Measurements from ENCODE around the gene CPLANE2.
"Not testable (repeated sequence)": the region's sequence is repeated elsewhere in the genome, so short reads cannot be mapped to it uniquely, and the experiment has no call there.

Gene CPLANE2

GRCh38 chr1:16229976-16230740 lies 6.8 kb downstream of the CPLANE2 start:
- DNase-seq (ENCODE audit: low read depth): no peak
- no peak for TF ChIP-seq MAX (IDR thresholded peaks at IDR 0.05; ENCODE audit: low read depth, low read length)
- no peak for TF ChIP-seq CTCF (IDR thresholded peaks at IDR 0.05; ENCODE audit: low read depth, low read length)
- TF ChIP-seq MYC (IDR thresholded peaks at IDR 0.05; ENCODE audit: low read depth, low read length): no peak
- H3K4me3 ChIP-seq (ENCODE audit: low read depth, low read length): no peak overlapping the region

GRCh38 chr1:16226490-16227179 lies 10.3 kb downstream of the CPLANE2 start:
- no peak overlapping the region for H3K4me3 ChIP-seq (ENCODE audit: low read depth, low read length)
- TF ChIP-seq MYC (IDR thresholded peaks at IDR 0.05; ENCODE audit: low read depth, low read length) (no peak), MAX (IDR thresholded peaks at IDR 0.05; ENCODE audit: low read depth, low read length) (no peak), CTCF (IDR thresholded peaks at IDR 0.05; ENCODE audit: low read depth, low read length) (no peak), POLR2A (IDR thresholded peaks at IDR 0.05; ENCODE audit: extremely low read depth, insufficient read length) (no peak)
- no peak for DNase-seq (ENCODE audit: low read depth)

GRCh38 chr1:16226129-16226489 lies 10.9 kb downstream of the CPLANE2 start:
- TF ChIP-seq CTCF (IDR thresholded peaks at IDR 0.05; ENCODE audit: low read depth, low read length) (no peak), POLR2A (IDR thresholded peaks at IDR 0.05; ENCODE audit: extremely low read depth, insufficient read length) (no peak), MAX (IDR thresholded peaks at IDR 0.05; ENCODE audit: low read depth, low read length) (no peak), MYC (IDR thresholded peaks at IDR 0.05; ENCODE audit: low read depth, low read length) (no peak)
- no peak for DNase-seq (ENCODE audit: low read depth)
- no peak overlapping the region for H3K4me3 ChIP-seq (ENCODE audit: low read depth, low read length)

- H3K4me3 ChIP-seq (ENCODE audit: low read depth, low read length): no peak overlapping the region
- TF ChIP-seq CTCF (IDR thresholded peaks at IDR 0.05; ENCODE audit: low read depth, low read length) (no peak), MAX (IDR thresholded peaks at IDR 0.05; ENCODE audit: low read depth, low read length) (no peak)
- no peak for DNase-seq (ENCODE audit: low read depth)
Observed at GRCh38 chr1:16224472-16224871, 12.5 kb downstream of the CPLANE2 start.

GRCh38 chr1:16222716-16223115 lies 14.3 kb downstream of the CPLANE2 start:
- not testable (repeated sequence) for H3K4me3 ChIP-seq (ENCODE audit: low read depth, low read length); DNase-seq (ENCODE audit: low read depth)

- no peak for DNase-seq (ENCODE audit: low read depth)
- TF ChIP-seq MAX (IDR thresholded peaks at IDR 0.05; ENCODE audit: low read depth, low read length): no peak
- no peak for TF ChIP-seq MYC (IDR thresholded peaks at IDR 0.05; ENCODE audit: low read depth, low read length)
- no peak for TF ChIP-seq CTCF (IDR thresholded peaks at IDR 0.05; ENCODE audit: low read depth, low read length)
- TF ChIP-seq POLR2A (IDR thresholded peaks at IDR 0.05; ENCODE audit: extremely low read depth, insufficient read length): no peak
Observed at GRCh38 chr1:16221499-16221898, 15.5 kb downstream of the CPLANE2 start.

More at GRCh38 chr1:16221499-16221898, 15.5 kb downstream of the CPLANE2 start:
- no peak overlapping the region for H3K4me3 ChIP-seq (ENCODE audit: low read depth, low read length)
